MCF 10A (cell line): ENCODE data around the gene HOXC11. TPM values are rescaled to one million over a fixed set of nuclear protein-coding genes. Genes with fewer than 3 reads are reported as not detected.
A peak's percentile ranks its signal among the peaks of the same experiment; 100 is the strongest.

Experiments
- BruUV-seq: library from RNA; stranded (reverse); fragments of 400-500 nt; replicated peaks from 2 replicates; lab custom pipeline; 2021; lab: Mats Ljungman, UMichigan
- CTCF ChIA-PET: fragments of 300-600 bp; sonication (Branson Sonifier 250); formaldehyde crosslinking; extraction: SDS; loops from one replicate; lab custom pipeline; 2021; ENCODE audit warnings: antibody characterized with exemption, inconsistent platforms; lab: Yijun Ruan, JAX
- POLR2A ChIA-PET: fragments of 300-600, 350-650 bp; sonication (Branson Sonifier 250); formaldehyde crosslinking; extraction: SDS; loops from one replicate; lab custom pipeline; 2020; ENCODE audit warnings: antibody characterized with exemption, inconsistent platforms; lab: Yijun Ruan, JAX
- DNase-seq: peaks from one replicate; pipeline ENCODE4 v3.0.0-alpha.2; 2018; ENCODE audit not compliant: unreplicated experiment
- H3K27ac Mint-ChIP-seq: one replicate; pipeline ENCODE4 v1.8.0; 2022; ENCODE audit warnings: mild to moderate bottlenecking, low read depth, mixed read lengths; ENCODE audit not compliant: unreplicated experiment
- H3K27me3 Mint-ChIP-seq: one replicate; pipeline ENCODE4 v1.8.0; 2022; ENCODE audit warnings: mixed read lengths; ENCODE audit not compliant: insufficient read depth, unreplicated experiment
- H3K36me3 Mint-ChIP-seq: one replicate; pipeline ENCODE4 v1.8.0; 2022; ENCODE audit warnings: mild to moderate bottlenecking, moderate library complexity, mixed read lengths; ENCODE audit not compliant: insufficient read depth, unreplicated experiment
- H3K4me1 Mint-ChIP-seq: one replicate; pipeline ENCODE4 v1.8.0; 2022; ENCODE audit warnings: mixed read lengths; ENCODE audit not compliant: insufficient read depth, unreplicated experiment
- H3K4me3 Mint-ChIP-seq: one replicate; pipeline ENCODE4 v1.8.0; 2022; ENCODE audit warnings: mild to moderate bottlenecking, moderate library complexity, mixed read lengths; ENCODE audit not compliant: unreplicated experiment
- H3K9me3 Mint-ChIP-seq: one replicate; pipeline ENCODE4 v1.8.0; 2022; ENCODE audit warnings: mixed read lengths; ENCODE audit not compliant: unreplicated experiment
- intact Hi-C: fragments of 100-400 bp; cut with micrococcal nuclease; formaldehyde crosslinking; loops from 2 replicates; pipeline ENCODE4 v1.14.1; 2022
- total RNA-seq: library from RNA; stranded (reverse); gene quantifications from 2 replicates; pipeline ENCODE4 v1.2.3, GENCODE V29; 2022
- TF ChIP-seq, protein P1 (sequence below): fragments of 200-600 bp; IDR thresholded peaks from one replicate; pipeline ENCODE4 v1.8.0; 2022; ENCODE audit warnings: antibody characterized with exemption, mild to moderate bottlenecking; ENCODE audit not compliant: unreplicated experiment

HOXC11 gene
- total RNA-seq, 1 experiment from 2014 or later, result 1.2 TPM

DNA sequence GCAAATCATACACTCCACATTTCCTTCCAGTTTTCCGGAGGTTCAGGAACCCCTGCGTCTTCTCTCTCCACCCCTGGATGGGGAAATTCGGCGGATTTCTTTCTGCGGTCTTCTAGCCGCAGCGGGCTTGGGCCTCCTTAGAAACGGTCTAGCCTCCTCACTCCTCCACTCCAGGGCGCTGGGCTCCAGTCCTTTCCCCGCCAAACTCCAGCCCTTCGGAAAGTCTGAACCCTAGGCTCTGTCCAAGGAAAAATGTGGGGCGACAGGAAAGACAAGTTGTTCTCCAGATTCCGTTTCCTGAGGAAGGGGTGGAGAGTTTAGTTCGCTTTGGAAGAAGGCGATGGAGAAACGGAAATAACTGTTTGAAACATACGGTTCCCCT is 10.6 kb downstream of the HOXC11 start:
- DNase-seq, result no peak
- Mint-ChIP-seq H3K9me3 (no peaks in the 10 kb centered on the region), H3K4me1 (peaks cover 5% of the 10 kb centered on the region), H3K27ac (no peak overlapping the region), H3K36me3 (no peaks in the 10 kb centered on the region), H3K27me3 (no peaks in the 10 kb centered on the region), H3K4me3 (no peak overlapping the region)
- BruUV-seq, result no TSS peak
- intact Hi-C loops, result loop anchor here (10.0 kb wide), 1 partner anchor 189 kb away; no protein-coding TSS in a partner anchor
- TF ChIP-seq, protein P1, sequence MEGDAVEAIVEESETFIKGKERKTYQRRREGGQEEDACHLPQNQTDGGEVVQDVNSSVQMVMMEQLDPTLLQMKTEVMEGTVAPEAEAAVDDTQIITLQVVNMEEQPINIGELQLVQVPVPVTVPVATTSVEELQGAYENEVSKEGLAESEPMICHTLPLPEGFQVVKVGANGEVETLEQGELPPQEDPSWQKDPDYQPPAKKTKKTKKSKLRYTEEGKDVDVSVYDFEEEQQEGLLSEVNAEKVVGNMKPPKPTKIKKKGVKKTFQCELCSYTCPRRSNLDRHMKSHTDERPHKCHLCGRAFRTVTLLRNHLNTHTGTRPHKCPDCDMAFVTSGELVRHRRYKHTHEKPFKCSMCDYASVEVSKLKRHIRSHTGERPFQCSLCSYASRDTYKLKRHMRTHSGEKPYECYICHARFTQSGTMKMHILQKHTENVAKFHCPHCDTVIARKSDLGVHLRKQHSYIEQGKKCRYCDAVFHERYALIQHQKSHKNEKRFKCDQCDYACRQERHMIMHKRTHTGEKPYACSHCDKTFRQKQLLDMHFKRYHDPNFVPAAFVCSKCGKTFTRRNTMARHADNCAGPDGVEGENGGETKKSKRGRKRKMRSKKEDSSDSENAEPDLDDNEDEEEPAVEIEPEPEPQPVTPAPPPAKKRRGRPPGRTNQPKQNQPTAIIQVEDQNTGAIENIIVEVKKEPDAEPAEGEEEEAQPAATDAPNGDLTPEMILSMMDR, result no peak
- ChIA-PET POLR2A (interaction anchor here (0.5 kb wide), 1 partner anchor 401 kb away, joined by 3 read pairs; the partner anchor contains the start of gene ZNF385A), CTCF (no interaction called here)

DNA sequence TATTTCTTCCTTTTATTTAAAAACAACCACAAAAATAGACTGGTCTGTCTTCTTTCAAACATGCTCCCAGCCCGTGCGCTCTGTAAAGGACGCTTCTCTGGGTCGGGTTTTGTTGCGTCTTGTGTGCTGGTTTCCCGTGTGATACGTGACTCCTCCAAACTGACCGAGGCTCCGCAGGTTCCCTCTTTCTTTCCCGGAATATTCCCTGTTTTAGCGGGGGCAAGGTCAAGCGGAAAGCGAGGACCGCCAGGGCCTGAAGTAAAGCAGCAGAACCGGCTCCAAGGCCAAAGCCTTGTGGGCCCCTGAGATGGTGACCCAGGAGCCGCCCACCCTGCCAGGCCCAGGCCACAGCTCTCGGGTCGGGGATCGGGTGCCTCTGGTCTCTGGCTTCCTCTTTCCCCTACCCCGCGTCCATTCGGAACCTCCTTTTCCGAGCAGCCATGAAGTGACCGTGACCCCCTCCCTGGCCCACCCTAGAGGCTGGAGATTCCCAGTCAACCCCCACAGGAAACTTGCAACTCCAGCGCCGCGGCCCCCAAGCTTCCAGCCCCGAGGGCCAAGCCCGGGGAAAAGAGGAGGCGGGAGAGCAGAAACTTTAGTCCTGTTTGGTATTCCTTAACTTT is 11.1 kb downstream of the HOXC11 start:
- Mint-ChIP-seq H3K36me3 (no peaks in the 10 kb centered on the region), H3K9me3 (no peaks in the 10 kb centered on the region), H3K27ac (no peak overlapping the region), H3K4me1 (peaks cover 10% of the 10 kb centered on the region), H3K27me3 (no peaks in the 10 kb centered on the region), H3K4me3 (no peak overlapping the region)
- CTCF ChIA-PET, result no interaction called here
- TF ChIP-seq, protein P1, result no peak
- POLR2A ChIA-PET, result interaction anchor here (0.5 kb wide), 1 partner anchor 400 kb away, joined by 3 read pairs; the partner anchor contains the start of gene ZNF385A
- no TSS peak for BruUV-seq
- DNase-seq, result no peak
- intact Hi-C loops, result loop anchor here (10.0 kb wide), 1 partner anchor 189 kb away; no protein-coding TSS in a partner anchor

DNA sequence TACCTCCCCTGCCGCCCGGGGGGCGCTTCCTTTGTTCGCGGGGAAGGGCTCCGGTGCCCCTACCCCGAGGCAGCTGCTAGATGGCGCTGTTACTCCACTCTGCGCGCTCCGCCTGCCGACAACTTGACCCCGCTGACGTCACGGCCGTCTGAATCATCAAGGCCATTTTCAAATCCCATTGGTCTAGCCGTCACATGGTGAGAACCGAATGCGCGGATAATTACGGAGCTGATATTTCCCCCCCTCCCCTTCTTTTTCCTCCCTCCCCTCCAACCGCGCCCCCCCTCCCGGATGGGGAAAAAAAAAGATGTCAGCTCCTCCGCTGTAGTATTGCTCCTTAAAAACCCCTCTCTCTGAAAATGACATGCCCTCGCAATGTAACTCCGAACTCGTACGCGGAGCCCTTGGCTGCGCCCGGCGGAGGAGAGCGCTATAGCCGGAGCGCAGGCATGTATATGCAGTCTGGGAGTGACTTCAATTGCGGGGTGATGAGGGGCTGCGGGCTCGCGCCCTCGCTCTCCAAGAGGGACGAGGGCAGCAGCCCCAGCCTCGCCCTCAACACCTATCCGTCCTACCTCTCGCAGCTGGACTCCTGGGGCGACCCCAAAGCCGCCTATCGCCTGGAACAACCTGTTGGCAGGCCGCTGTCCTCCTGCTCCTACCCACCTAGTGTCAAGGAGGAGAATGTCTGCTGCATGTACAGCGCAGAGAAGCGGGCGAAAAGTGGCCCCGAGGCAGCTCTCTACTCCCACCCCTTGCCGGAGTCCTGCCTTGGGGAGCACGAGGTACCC is 12.2 kb downstream of the HOXC11 start, which contains the start of gene HOXC10:
Gene HOXC10 (plus strand): TSS at position 246 of the 791 bp plus-strand sequence. CDS start 114 bp downstream, at position 360.
- TF ChIP-seq, protein P1, result peak; percentile 64
- Mint-ChIP-seq H3K9me3 (no peaks in the 10 kb centered on the region), H3K27ac (no peak within 1 kb of the TSS), H3K36me3 (no peaks in the 10 kb centered on the region), H3K4me1 (peaks cover 20% of the 10 kb centered on the region), H3K4me3 (no peak within 1 kb of the TSS), H3K27me3 (no peaks in the 10 kb centered on the region)
- POLR2A ChIA-PET, result interaction anchor here (0.9 kb wide), 3 partner anchors 10 to 193 kb away, joined by 3 to 5 read pairs (median 3); partner anchors contain the start of gene HOXC9
- intact Hi-C loops, result loop anchor here (5.0 to 10.0 kb wide), 2 partner anchors 190 to 283 kb away; no protein-coding TSS in a partner anchor
- CTCF ChIA-PET, result interaction anchor here (0.6 to 4.5 kb wide), 16 partner anchors 11 to 240 kb away, joined by 3 to 60 read pairs (median 3); partner anchors contain the start of gene HOXC9
- peak; percentile 93 for DNase-seq
- no TSS peak for BruUV-seq

DNA sequence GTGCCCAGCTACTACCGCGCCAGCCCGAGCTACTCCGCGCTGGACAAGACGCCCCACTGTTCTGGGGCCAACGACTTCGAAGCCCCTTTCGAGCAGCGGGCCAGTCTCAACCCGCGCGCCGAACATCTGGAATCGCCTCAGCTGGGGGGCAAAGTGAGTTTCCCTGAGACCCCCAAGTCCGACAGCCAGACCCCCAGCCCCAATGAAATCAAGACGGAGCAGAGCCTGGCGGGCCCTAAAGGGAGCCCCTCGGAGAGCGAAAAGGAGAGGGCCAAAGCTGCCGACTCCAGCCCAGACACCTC is 12.7 kb downstream of the HOXC11 start:
- TF ChIP-seq, protein P1, result no peak
- no peak for DNase-seq
- POLR2A ChIA-PET, result interaction anchor here (0.9 kb wide), 1 partner anchor 14 kb away, joined by 5 read pairs; the partner anchor contains the start of gene HOXC9
- CTCF ChIA-PET, result interaction anchor here (0.7 to 4.5 kb wide), 6 partner anchors 22 to 241 kb away, joined by 3 to 60 read pairs (median 5); no protein-coding TSS in a partner anchor
- no peak overlapping the region for H3K4me3 Mint-ChIP-seq
- BruUV-seq, result no TSS peak
- no peaks in the 10 kb centered on the region for H3K27me3 Mint-ChIP-seq
- H3K36me3 Mint-ChIP-seq, result no peaks in the 10 kb centered on the region
- peaks cover 24% of the 10 kb centered on the region for H3K4me1 Mint-ChIP-seq
- no peaks in the 10 kb centered on the region for H3K9me3 Mint-ChIP-seq
- H3K27ac Mint-ChIP-seq, result no peak overlapping the region
- intact Hi-C loops, result loop anchor here (5.0 to 10.0 kb wide), 2 partner anchors 191 to 283 kb away; no protein-coding TSS in a partner anchor
